Common myeloid progenitor, CD34-positive (primary cell): ENCODE data around the gene EZH2.

Source experiments
- CTCF ChIA-PET: fragments of 350-600 bp; sonication (Branson Sonifier 250); formaldehyde crosslinking; loops from one replicate; lab custom pipeline; 2021; ENCODE audit warnings: antibody characterized with exemption; lab: Charles Lee
- POLR2A ChIA-PET: fragments of 350-600 bp; sonication (Branson Sonifier 250); formaldehyde crosslinking; loops from one replicate; lab custom pipeline; 2021; ENCODE audit warnings: antibody characterized with exemption; lab: Charles Lee
- DNase-seq, 3 donors: peaks; one replicate each; pipeline versions ENCODE4 v3.0.0 to v3.0.0-alpha.2; 2013
- H3K27ac ChIP-seq, 2 experiments: 1 replicate in 1 of 2; 2 replicates in 1 of 2; pipeline ENCODE4 v1.7.0; 2013; ENCODE audit warnings: inconsistent platforms in 2 of 2, low read length in 2 of 2, mild to moderate bottlenecking in 2 of 2, low read depth in 1 of 2, moderate library complexity in 1 of 2; ENCODE audit not compliant: severe bottlenecking in 2 of 2, insufficient read depth in 1 of 2, poor library complexity in 1 of 2
- H3K27me3 ChIP-seq, 5 experiments: replicated peaks in 2 of 5; 1 replicate in 3 of 5; 2 replicates in 2 of 5; pipeline versions ENCODE4 v1.6.1 to v1.7.0; 2013; ENCODE audit warnings: low read length in 4 of 5, mild to moderate bottlenecking in 2 of 5, moderate library complexity in 2 of 5, inconsistent platforms in 1 of 5; ENCODE audit not compliant: insufficient read depth in 5 of 5, control insufficient read depth in 4 of 5
- H3K36me3 ChIP-seq, 4 experiments: 1 replicate in 2 of 4; 2 replicates in 2 of 4; pipeline versions ENCODE4 v1.6.1 to v1.7.0; 2013; ENCODE audit warnings: low read length in 3 of 4, control low read depth in 1 of 4, mild to moderate bottlenecking in 1 of 4; ENCODE audit not compliant: control insufficient read depth in 4 of 4, insufficient read depth in 4 of 4
- H3K4me1 ChIP-seq, 4 experiments: 1 replicate in 3 of 4; 2 replicates in 1 of 4; pipeline versions ENCODE4 v1.6.1 to v1.7.1; 2013; ENCODE audit warnings: low read length in 3 of 4, mild to moderate bottlenecking in 3 of 4, control low read depth in 1 of 4, inconsistent platforms in 1 of 4, moderate library complexity in 1 of 4; ENCODE audit not compliant: control insufficient read depth in 4 of 4, insufficient read depth in 4 of 4; ENCODE audit errors: control extremely low read depth in 1 of 4
- H3K4me3 ChIP-seq, 7 experiments: 1 replicate in 4 of 7; 2 replicates in 3 of 7; pipeline versions ENCODE4 v1.5.1 to v1.7.0; 2013; ENCODE audit warnings: mild to moderate bottlenecking in 7 of 7, low read length in 6 of 7, moderate library complexity in 6 of 7, inconsistent platforms in 2 of 7, low read depth in 2 of 7, control low read depth in 1 of 7; ENCODE audit not compliant: insufficient read depth in 4 of 7, control insufficient read depth in 1 of 7; ENCODE audit errors: extremely low read depth in 1 of 7
- H3K9me3 ChIP-seq, 5 experiments: 1 replicate in 4 of 5; 2 replicates in 1 of 5; pipeline versions ENCODE4 v1.6.1 to v1.7.1; 2013; ENCODE audit warnings: low read length in 4 of 5, mild to moderate bottlenecking in 2 of 5, inconsistent platforms in 1 of 5, low read depth in 1 of 5, moderate library complexity in 1 of 5; ENCODE audit not compliant: control insufficient read depth in 4 of 5, insufficient read depth in 2 of 5; ENCODE audit errors: control extremely low read depth in 1 of 5
- WGBS: methylation state at CpG from one replicate; pipeline ENCODE4 v1.1.5; 2013; ENCODE audit not compliant: insufficient coverage; 5-methylcytosine and 5-hydroxymethylcytosine counted together

The EZH2 gene

GRCh38 chr7:148831782-148832181, 52.3 kb downstream of the EZH2 start:
- ChIA-PET POLR2A (no interaction called here), CTCF (interaction anchor here (0.9 to 1.8 kb wide), 3 partner anchors 17 to 47 kb away, joined by 3 read pairs; no protein-coding TSS in a partner anchor)
- Histone ChIP-seq H3K27me3 (no peaks in the 10 kb centered on the region), H3K9me3 (no peaks in the 10 kb centered on the region), H3K4me1 (no peaks in the 10 kb centered on the region), H3K4me3 (no peak overlapping the region), H3K36me3 (peaks cover 8 to 58% (median 20%) of the 10 kb centered on the region in 4 experiments), H3K27ac (no peak overlapping the region)
- 90% methylated on average over 2 of the region's 2 CpGs for WGBS
- no peak for DNase-seq

GRCh38 chr7:148830897-148831692, 53.0 kb downstream of the EZH2 start:
- peaks cover 12 to 60% (median 22%) of the 10 kb centered on the region in 4 experiments for H3K36me3 ChIP-seq
- H3K27me3 ChIP-seq = no peaks in the 10 kb centered on the region
- DNase-seq = no peak
- 100% methylated on average over 2 of the region's 5 CpGs for WGBS
- H3K4me3 ChIP-seq = no peak overlapping the region
- ChIA-PET CTCF (interaction anchor here (0.9 to 1.8 kb wide), 2 partner anchors 20 to 47 kb away, joined by 3 read pairs; no protein-coding TSS in a partner anchor), POLR2A (no interaction called here)
- H3K4me1 ChIP-seq = no peaks in the 10 kb centered on the region
- H3K27ac ChIP-seq = no peak overlapping the region
- no peaks in the 10 kb centered on the region for H3K9me3 ChIP-seq

GRCh38 chr7:148828965-148829364, 55.1 kb downstream of the EZH2 start:
- ChIA-PET POLR2A (no interaction called here), CTCF (no interaction called here)
- peak in 1 of 3 donors; percentile 12 for DNase-seq
- Histone ChIP-seq H3K36me3 (peaks cover 14 to 76% (median 29%) of the 10 kb centered on the region in 4 experiments), H3K4me3 (no peak overlapping the region), H3K27ac (no peak overlapping the region), H3K4me1 (no peaks in the 10 kb centered on the region), H3K9me3 (no peaks in the 10 kb centered on the region), H3K27me3 (no peaks in the 10 kb centered on the region)
- 83% methylated on average over 1 of the region's 1 CpG for WGBS

GRCh38 chr7:148825338-148825737, 58.8 kb downstream of the EZH2 start:
- POLR2A ChIA-PET = no interaction called here

GRCh38 chr7:148824864-148825263, 59.2 kb downstream of the EZH2 start:
- Histone ChIP-seq H3K9me3 (no peaks in the 10 kb centered on the region), H3K4me1 (no peaks in the 10 kb centered on the region), H3K4me3 (no peak overlapping the region), H3K36me3 (peaks cover 13 to 67% (median 29%) of the 10 kb centered on the region in 4 experiments), H3K27me3 (no peaks in the 10 kb centered on the region), H3K27ac (no peak overlapping the region)
- POLR2A ChIA-PET = no interaction called here
- DNase-seq = no peak
- CTCF ChIA-PET = no interaction called here
- no CpG with 5 or more reads among the region's 2 CpGs for WGBS

More at GRCh38 chr7:148825338-148825737, 58.8 kb downstream of the EZH2 start:
- no peak for DNase-seq
- no peak overlapping the region for H3K4me3 ChIP-seq
- H3K4me1 ChIP-seq = no peaks in the 10 kb centered on the region
- no peak overlapping the region for H3K27ac ChIP-seq
- H3K27me3 ChIP-seq = no peaks in the 10 kb centered on the region
- peaks cover 13 to 71% (median 29%) of the 10 kb centered on the region in 4 experiments for H3K36me3 ChIP-seq
- CTCF ChIA-PET = no interaction called here
- WGBS = 73% methylated on average over 2 of the region's 5 CpGs
- H3K9me3 ChIP-seq = no peaks in the 10 kb centered on the region

GRCh38 chr7:148821422-148821821, 62.7 kb downstream of the EZH2 start:
- Histone ChIP-seq H3K27ac (no peak overlapping the region), H3K4me3 (no peak overlapping the region), H3K27me3 (no peaks in the 10 kb centered on the region), H3K36me3 (peaks cover 20 to 66% (median 32%) of the 10 kb centered on the region in 4 experiments), H3K4me1 (no peaks in the 10 kb centered on the region), H3K9me3 (peaks cover 0 to 2% (median 0%) of the 10 kb centered on the region in 5 experiments)
- ChIA-PET POLR2A (no interaction called here), CTCF (interaction anchor here (1.1 to 1.8 kb wide), 2 partner anchors 17 to 48 kb away, joined by 3 to 4 read pairs; no protein-coding TSS in a partner anchor)
- no CpG with 5 or more reads among the region's 2 CpGs for WGBS
- DNase-seq = no peak
